GM12872 (cell line): ENCODE results near the gene DLX2.

ENCODE experiments used
- CTCF ChIP-seq: IDR thresholded peaks from 3 replicates; pipeline ENCODE4 v1.5.1; 2011; ENCODE audit warnings: low read depth, mild to moderate bottlenecking, low read length, moderate library complexity; ENCODE audit not compliant: insufficient read depth

The DLX2 gene

GRCh38 chr2:172053486-172053885 is 49.2 kb downstream of the DLX2 start:
- no peak for TF ChIP-seq CTCF

DNA sequence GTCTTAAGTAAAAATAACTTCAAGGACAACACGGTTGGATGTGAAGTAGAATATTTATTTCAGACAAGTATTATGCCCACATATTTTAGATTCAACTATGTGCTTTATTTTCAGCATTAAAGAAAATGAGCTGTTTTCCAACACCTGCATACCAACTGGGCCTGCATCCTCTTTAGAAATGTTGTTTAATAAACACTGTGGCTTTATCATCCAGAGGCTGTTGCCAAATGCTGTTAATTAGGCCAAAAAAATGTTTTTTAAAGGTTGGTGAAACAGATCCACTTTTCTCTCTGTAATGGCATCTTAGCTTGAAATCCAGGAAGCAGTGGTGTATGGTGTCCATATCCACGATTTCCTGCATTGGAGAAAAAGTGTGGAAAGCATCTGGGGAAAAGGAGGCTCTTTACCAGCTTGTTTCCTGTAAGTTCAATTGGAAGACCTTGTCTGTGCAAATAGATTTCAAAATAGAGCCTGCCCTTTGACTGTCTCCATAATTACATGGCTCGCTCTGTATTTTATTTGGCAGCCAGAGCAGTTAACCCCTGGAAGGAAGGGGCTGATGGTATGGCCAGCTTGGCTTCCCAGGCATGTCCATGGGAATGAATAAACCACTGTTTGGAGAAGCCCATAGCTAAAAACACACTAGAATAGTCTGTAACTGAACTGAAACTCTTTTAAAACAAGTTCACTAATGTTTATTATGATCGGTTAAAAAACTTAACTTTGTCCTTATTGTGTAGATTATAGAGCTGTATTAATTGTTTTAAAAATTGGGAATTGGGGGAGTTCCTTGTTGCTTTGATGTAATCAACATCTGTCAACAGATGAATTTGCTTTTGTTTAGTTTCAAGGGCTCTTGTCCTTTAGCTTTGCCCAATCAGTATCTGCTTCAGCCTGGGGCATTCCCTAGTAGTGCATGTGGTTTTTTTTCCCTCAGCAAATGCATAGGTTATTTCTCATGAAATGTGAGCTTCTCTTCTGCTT is 50.4 kb downstream of the DLX2 start:
- no peak for TF ChIP-seq CTCF

- no peak for TF ChIP-seq CTCF
These were observed 52.1 kb downstream of the DLX2 start for GRCh38 chr2:172050479-172051125.

DNA sequence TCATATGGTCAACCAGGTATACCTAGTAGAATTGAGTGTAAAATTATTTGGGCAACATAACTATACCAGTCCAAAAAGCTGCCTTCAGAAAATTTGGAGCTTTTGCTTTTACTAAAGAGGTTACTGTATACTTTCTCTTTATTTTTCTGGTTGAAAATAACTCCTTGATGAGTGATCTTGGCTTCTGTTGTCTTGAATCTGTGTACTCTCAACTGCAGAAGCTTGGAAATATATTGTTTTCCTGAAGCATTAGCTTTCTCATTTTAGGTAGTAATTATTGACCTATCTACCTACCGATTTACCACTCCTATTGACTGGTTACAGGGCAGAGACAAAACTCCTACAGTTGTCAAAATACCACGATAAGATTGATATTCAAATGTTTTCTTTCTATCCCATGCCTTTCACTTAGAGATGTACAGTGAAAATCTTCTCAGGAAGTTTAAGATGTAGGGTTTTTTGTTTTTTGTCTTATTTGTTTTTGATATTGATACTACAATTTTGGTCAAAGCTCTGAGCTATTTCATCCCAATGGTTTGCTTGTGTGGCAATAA is 53.1 kb downstream of the DLX2 start:
- TF ChIP-seq CTCF, result no peak
